IgD-negative memory B cell (primary cell): Measurements from ENCODE around the gene INVS. TPM values are rescaled to one million over a fixed set of nuclear protein-coding genes. Genes with fewer than 3 reads are reported as not detected.

Experiments
- H3K27ac Mint-ChIP-seq, 3 donors: one replicate each; pipeline ENCODE4 v1.8.0; 2020 to 2022; ENCODE audit warnings: mild to moderate bottlenecking in 3 of 3, mixed read lengths in 3 of 3, moderate library complexity in 1 of 3
- H3K27me3 Mint-ChIP-seq: one replicate; pipeline ENCODE4 v1.8.0; 2021; ENCODE audit warnings: mixed read lengths
- H3K36me3 Mint-ChIP-seq: one replicate; pipeline ENCODE4 v1.8.0; 2020; ENCODE audit warnings: mild to moderate bottlenecking, mixed read lengths
- H3K4me1 Mint-ChIP-seq, 3 donors: one replicate each; pipeline ENCODE4 v1.8.0; 2020 to 2022; ENCODE audit warnings: mixed read lengths in 3 of 3, mild to moderate bottlenecking in 1 of 3
- H3K4me3 Mint-ChIP-seq, 4 donors: one replicate each; pipeline ENCODE4 v1.8.0; 2020 to 2022; ENCODE audit warnings: mild to moderate bottlenecking in 4 of 4, mixed read lengths in 4 of 4, moderate library complexity in 3 of 4
- H3K9me3 Mint-ChIP-seq, 3 donors: one replicate each; pipeline ENCODE4 v1.8.0; 2020 to 2021; ENCODE audit warnings: mixed read lengths in 3 of 3, mild to moderate bottlenecking in 1 of 3
- polyA plus RNA-seq: library from polyadenylated mRNA; unstranded; fragments of 300-500 nt; fragmentation: Illumina TruSeq; gene quantifications from one replicate; pipeline ENCODE4 v1.2.3, GENCODE V29; 2021

The INVS gene
- polyA plus RNA-seq, 1 donor from 2014 or later = 12.7 TPM

GRCh38 chr9:100170556-100170955 lies 71.5 kb downstream of the INVS start:
- Mint-ChIP-seq H3K4me3 (no peak overlapping the region), H3K4me1 (no peaks in the 10 kb centered on the region), H3K27me3 (no peaks in the 10 kb centered on the region), H3K27ac (no peak overlapping the region), H3K9me3 (peaks cover 4 to 12% (median 7%) of the 10 kb centered on the region in 3 donors), H3K36me3 (peaks cover 15% of the 10 kb centered on the region)

GRCh38 chr9:100186356-100186755 lies 87.3 kb downstream of the INVS start:
- no peak overlapping the region for H3K4me3 Mint-ChIP-seq

GRCh38 chr9:100190339-100190738 lies 91.3 kb downstream of the INVS start:
- Mint-ChIP-seq H3K27ac (no peak overlapping the region), H3K4me1 (peaks cover 0 to 5% (median 2%) of the 10 kb centered on the region in 3 donors), H3K9me3 (peaks cover 17 to 48% (median 32%) of the 10 kb centered on the region in 3 donors), H3K36me3 (peaks cover 21% of the 10 kb centered on the region), H3K4me3 (peak overlapping the region in 1 of 4 donors; percentile 70), H3K27me3 (no peaks in the 10 kb centered on the region)

More at GRCh38 chr9:100186356-100186755, 87.3 kb downstream of the INVS start:
- peaks cover 17 to 46% (median 27%) of the 10 kb centered on the region in 3 donors for H3K9me3 Mint-ChIP-seq
- H3K27me3 Mint-ChIP-seq = no peaks in the 10 kb centered on the region
- peaks cover 0 to 6% (median 2%) of the 10 kb centered on the region in 3 donors for H3K4me1 Mint-ChIP-seq
- no peak overlapping the region for H3K27ac Mint-ChIP-seq
- H3K36me3 Mint-ChIP-seq = peaks cover 13% of the 10 kb centered on the region

- H3K36me3 Mint-ChIP-seq = peaks cover 19% of the 10 kb centered on the region
- H3K9me3 Mint-ChIP-seq = peaks cover 12 to 48% (median 30%) of the 10 kb centered on the region in 3 donors
- no peak overlapping the region for H3K4me3 Mint-ChIP-seq
- no peaks in the 10 kb centered on the region for H3K27me3 Mint-ChIP-seq
- peaks cover 0 to 2% (median 0%) of the 10 kb centered on the region in 3 donors for H3K4me1 Mint-ChIP-seq
- no peak overlapping the region for H3K27ac Mint-ChIP-seq
Observed at GRCh38 chr9:100191264-100191663, 92.2 kb downstream of the INVS start.

- Mint-ChIP-seq H3K27ac (no peak overlapping the region), H3K36me3 (peaks cover 18% of the 10 kb centered on the region), H3K4me1 (peaks cover 0 to 2% (median 0%) of the 10 kb centered on the region in 3 donors), H3K4me3 (no peak overlapping the region), H3K9me3 (peaks cover 6 to 35% (median 25%) of the 10 kb centered on the region in 3 donors), H3K27me3 (no peaks in the 10 kb centered on the region)
Observed at GRCh38 chr9:100193078-100193477, 94.0 kb downstream of the INVS start.

- H3K4me1 Mint-ChIP-seq = no peaks in the 10 kb centered on the region
- peaks cover 0 to 10% (median 5%) of the 10 kb centered on the region in 3 donors for H3K9me3 Mint-ChIP-seq
- peaks cover 20% of the 10 kb centered on the region for H3K36me3 Mint-ChIP-seq
- no peak overlapping the region for H3K4me3 Mint-ChIP-seq
- no peak overlapping the region for H3K27ac Mint-ChIP-seq
- no peaks in the 10 kb centered on the region for H3K27me3 Mint-ChIP-seq
Observed at GRCh38 chr9:100196215-100196614, 97.2 kb downstream of the INVS start.

GRCh38 chr9:100196828-100197227 lies 97.8 kb downstream of the INVS start:
- Mint-ChIP-seq H3K27ac (no peak overlapping the region), H3K4me1 (no peaks in the 10 kb centered on the region), H3K9me3 (peaks cover 0 to 4% (median 0%) of the 10 kb centered on the region in 3 donors), H3K4me3 (no peak overlapping the region), H3K36me3 (peaks cover 17% of the 10 kb centered on the region), H3K27me3 (no peaks in the 10 kb centered on the region)

GRCh38 chr9:100197553-100197952 lies 98.5 kb downstream of the INVS start:
- H3K4me1 Mint-ChIP-seq = peaks cover 0 to 2% (median 0%) of the 10 kb centered on the region in 3 donors
- H3K27ac Mint-ChIP-seq = no peak overlapping the region
- H3K9me3 Mint-ChIP-seq = peaks cover 0 to under 1% (median 0%) of the 10 kb centered on the region in 3 donors
- H3K27me3 Mint-ChIP-seq = no peaks in the 10 kb centered on the region
- peaks cover 17% of the 10 kb centered on the region for H3K36me3 Mint-ChIP-seq
- H3K4me3 Mint-ChIP-seq = peak overlapping the region in 1 of 4 donors; percentile 84

GRCh38 chr9:100202806-100203205 lies 103.8 kb downstream of the INVS start:
- no peak overlapping the region for H3K4me3 Mint-ChIP-seq
- no peak overlapping the region for H3K27ac Mint-ChIP-seq
- no peaks in the 10 kb centered on the region for H3K27me3 Mint-ChIP-seq
- no peaks in the 10 kb centered on the region for H3K9me3 Mint-ChIP-seq
- H3K4me1 Mint-ChIP-seq = peaks cover 0 to 2% (median 0%) of the 10 kb centered on the region in 3 donors
- peaks cover 6% of the 10 kb centered on the region for H3K36me3 Mint-ChIP-seq

GRCh38 chr9:100204796-100205195 lies 105.8 kb downstream of the INVS start:
- peaks cover 4% of the 10 kb centered on the region for H3K36me3 Mint-ChIP-seq
- H3K4me3 Mint-ChIP-seq = no peak overlapping the region
- no peaks in the 10 kb centered on the region for H3K9me3 Mint-ChIP-seq
- no peaks in the 10 kb centered on the region for H3K27me3 Mint-ChIP-seq
- H3K4me1 Mint-ChIP-seq = peaks cover 1 to 3% (median 2%) of the 10 kb centered on the region in 3 donors
- no peak overlapping the region for H3K27ac Mint-ChIP-seq

- no peaks in the 10 kb centered on the region for H3K27me3 Mint-ChIP-seq
- no peaks in the 10 kb centered on the region for H3K9me3 Mint-ChIP-seq
- no peak overlapping the region for H3K27ac Mint-ChIP-seq
- no peak overlapping the region for H3K4me3 Mint-ChIP-seq
- peaks cover 2% of the 10 kb centered on the region for H3K36me3 Mint-ChIP-seq
- H3K4me1 Mint-ChIP-seq = peaks cover 6 to 9% (median 9%) of the 10 kb centered on the region in 3 donors
Observed at GRCh38 chr9:100206899-100207298, 107.9 kb downstream of the INVS start.

GRCh38 chr9:100208673-100209072 lies 109.6 kb downstream of the INVS start:
- Mint-ChIP-seq H3K9me3 (no peaks in the 10 kb centered on the region), H3K4me1 (peaks cover 6 to 9% (median 7%) of the 10 kb centered on the region in 3 donors)

GRCh38 chr9:100211476-100211875 lies 112.4 kb downstream of the INVS start:
- H3K27me3 Mint-ChIP-seq = no peaks in the 10 kb centered on the region
- H3K27ac Mint-ChIP-seq = no peak overlapping the region
- H3K9me3 Mint-ChIP-seq = no peaks in the 10 kb centered on the region
- no peak overlapping the region for H3K4me3 Mint-ChIP-seq
- H3K4me1 Mint-ChIP-seq = peaks cover 6 to 9% (median 7%) of the 10 kb centered on the region in 3 donors
- peaks cover 2% of the 10 kb centered on the region for H3K36me3 Mint-ChIP-seq

More at GRCh38 chr9:100208673-100209072, 109.6 kb downstream of the INVS start:
- Mint-ChIP-seq H3K4me3 (peak overlapping the region in 2 of 4 donors; percentile 3 to 14), H3K36me3 (peaks cover 2% of the 10 kb centered on the region), H3K27me3 (no peaks in the 10 kb centered on the region), H3K27ac (no peak overlapping the region)

GRCh38 chr9:100213730-100214477 lies 114.9 kb downstream of the INVS start:
- Mint-ChIP-seq H3K9me3 (no peaks in the 10 kb centered on the region), H3K36me3 (peaks cover 2% of the 10 kb centered on the region), H3K27ac (no peak overlapping the region), H3K4me3 (no peak overlapping the region), H3K27me3 (no peaks in the 10 kb centered on the region), H3K4me1 (peaks cover 6 to 9% (median 7%) of the 10 kb centered on the region in 3 donors)

- Mint-ChIP-seq H3K4me1 (no peaks in the 10 kb centered on the region), H3K9me3 (no peaks in the 10 kb centered on the region)
Observed at GRCh38 chr9:100216178-100216787, 117.2 kb downstream of the INVS start.

More at GRCh38 chr9:100216178-100216787, 117.2 kb downstream of the INVS start:
- H3K27me3 Mint-ChIP-seq = no peaks in the 10 kb centered on the region
- no peak overlapping the region for H3K4me3 Mint-ChIP-seq
- H3K27ac Mint-ChIP-seq = no peak overlapping the region
- no peaks in the 10 kb centered on the region for H3K36me3 Mint-ChIP-seq
